C4-2B (cell line): Measurements from ENCODE around the gene CFHR4.
A peak's percentile ranks its signal among the peaks of the same experiment; 100 is the strongest.
"Not testable (repeated sequence)": the region's sequence is repeated elsewhere in the genome, so short reads cannot be mapped to it uniquely, and the experiment has no call there.

Source experiments
- H3K27ac ChIP-seq: fragments of 450-650 bp; 2 replicates; pipeline ENCODE4 v1.5.1; 2017
- CTCF ChIP-seq: fragments of 450-650 bp; conservative IDR thresholded peaks from 2 replicates; pipeline ENCODE4 v1.5.1; 2017; ENCODE audit warnings: mild to moderate bottlenecking
- ZFX ChIP-seq: fragments of 450-650 bp; IDR thresholded peaks from 2 replicates; pipeline ENCODE4 v1.6.1; 2017

The CFHR4 gene

GRCh38 chr1:196866974-196867373 lies 20.9 kb upstream of the CFHR4 start:
- H3K27ac ChIP-seq, result no peak overlapping the region
- TF ChIP-seq ZFX, result no peak
- TF ChIP-seq CTCF, result no peak

GRCh38 chr1:196873385-196873784 lies 14.5 kb upstream of the CFHR4 start:
- TF ChIP-seq ZFX, result no peak
- no peak for TF ChIP-seq CTCF
- no peak overlapping the region for H3K27ac ChIP-seq

- TF ChIP-seq ZFX (no peak), CTCF (no peak)
- H3K27ac ChIP-seq, result no peak overlapping the region
Measured at GRCh38 chr1:196875935-196876334, 11.9 kb upstream of the CFHR4 start.

- no peak overlapping the region for H3K27ac ChIP-seq
- TF ChIP-seq ZFX (no peak), CTCF (no peak)
Measured at GRCh38 chr1:196877964-196878363, 9.9 kb upstream of the CFHR4 start.

- not testable (repeated sequence) for H3K27ac ChIP-seq
Measured at GRCh38 chr1:196886560-196886959, 1.3 kb upstream of the CFHR4 start.

- no peak overlapping the region for H3K27ac ChIP-seq
- peak; percentile 19; the same call in 1 of the 2 replicates for TF ChIP-seq CTCF
- no peak for TF ChIP-seq ZFX
Measured at GRCh38 chr1:196890668-196891067, 2.8 kb downstream of the CFHR4 start.

GRCh38 chr1:196891251-196891650 lies 3.4 kb downstream of the CFHR4 start:
- H3K27ac ChIP-seq, result no peak overlapping the region
- TF ChIP-seq ZFX (no peak), CTCF (no peak)

- no peak overlapping the region for H3K27ac ChIP-seq
- TF ChIP-seq CTCF (no peak), ZFX (no peak)
Measured at GRCh38 chr1:196896355-196896754, 8.5 kb downstream of the CFHR4 start.
